Measurements from ENCODE around the gene ARHGAP10. TPM values are rescaled to one million over a fixed set of nuclear protein-coding genes. Genes with fewer than 3 reads are reported as not detected.

The ARHGAP10 gene
- total RNA-seq, 4 donors from 2014 or later, result 7.0 to 52.8 (median 19.9) TPM

- TF ChIP-seq CTCF (IDR thresholded peaks at IDR 0.05) (no peak), POLR2A (IDR thresholded peaks at IDR 0.05) (no peak)
- Histone ChIP-seq H3K4me1 (peaks cover 0 to 29% (median 0%) of the 10 kb centered on the region in 4 donors), H3K36me3 (no peaks in the 10 kb centered on the region)
These were observed 38.9 kb downstream of the ARHGAP10 start for GRCh38 chr4:147770831-147771230.

GRCh38 chr4:147772056-147772455 is 40.2 kb downstream of the ARHGAP10 start:
- H3K4me1 ChIP-seq, result peaks cover 0 to 41% (median 2%) of the 10 kb centered on the region in 4 donors
- peak in 2 of 3 donors; percentile 57 to 67 for DNase-seq
- TF ChIP-seq CTCF (IDR thresholded peaks at IDR 0.05), result peak in 3 of 6 experiments; percentile 57 to 59 (median 58)
- no peak for TF ChIP-seq POLR2A (IDR thresholded peaks at IDR 0.05)
- no peaks in the 10 kb centered on the region for H3K27me3 ChIP-seq
- no peaks in the 10 kb centered on the region for H3K9me3 ChIP-seq
- peak overlapping the region in 1 of 4 donors; percentile 63 for H3K27ac ChIP-seq
- H3K4me3 ChIP-seq, result no peak overlapping the region
- no peaks in the 10 kb centered on the region for H3K36me3 ChIP-seq

More at GRCh38 chr4:147770831-147771230, 38.9 kb downstream of the ARHGAP10 start:
- H3K27me3 ChIP-seq, result no peaks in the 10 kb centered on the region
- no peaks in the 10 kb centered on the region for H3K9me3 ChIP-seq
- no peak for DNase-seq
- H3K27ac ChIP-seq, result no peak overlapping the region
- no peak overlapping the region for H3K4me3 ChIP-seq

- Histone ChIP-seq H3K36me3 (no peaks in the 10 kb centered on the region), H3K4me3 (no peak overlapping the region), H3K9me3 (no peaks in the 10 kb centered on the region), H3K27ac (peak overlapping the region in 3 of 4 donors; percentile 2 to 63 (median 5)), H3K4me1 (peaks cover 0 to 41% (median 3%) of the 10 kb centered on the region in 4 donors), H3K27me3 (no peaks in the 10 kb centered on the region)
- no peak for DNase-seq
- no peak for TF ChIP-seq POLR2A (IDR thresholded peaks at IDR 0.05)
- no peak for TF ChIP-seq CTCF (IDR thresholded peaks at IDR 0.05)
These were observed 40.6 kb downstream of the ARHGAP10 start for GRCh38 chr4:147772459-147772969.

- no peaks in the 10 kb centered on the region for H3K36me3 ChIP-seq
- no peak for DNase-seq
- H3K27me3 ChIP-seq, result no peaks in the 10 kb centered on the region
- no peak overlapping the region for H3K4me3 ChIP-seq
- peak overlapping the region in 2 of 4 donors; percentile 11 to 63 for H3K27ac ChIP-seq
- H3K9me3 ChIP-seq, result no peaks in the 10 kb centered on the region
- peaks cover 0 to 51% (median 3%) of the 10 kb centered on the region in 4 donors for H3K4me1 ChIP-seq
- no peak for TF ChIP-seq POLR2A (IDR thresholded peaks at IDR 0.05)
- no peak for TF ChIP-seq CTCF (IDR thresholded peaks at IDR 0.05)
These were observed 41.6 kb downstream of the ARHGAP10 start for GRCh38 chr4:147773261-147774184.

- H3K27ac ChIP-seq, result peak overlapping the region in 2 of 4 donors; percentile 42 to 55
- H3K36me3 ChIP-seq, result no peaks in the 10 kb centered on the region
- no peaks in the 10 kb centered on the region for H3K27me3 ChIP-seq
- no peak for TF ChIP-seq POLR2A (IDR thresholded peaks at IDR 0.05)
- peak in 1 of 6 experiments; percentile 28 for TF ChIP-seq CTCF (IDR thresholded peaks at IDR 0.05)
- DNase-seq, result peak in 2 of 3 donors; percentile 52 to 64
- peaks cover 0 to 49% (median 3%) of the 10 kb centered on the region in 4 donors for H3K4me1 ChIP-seq
- no peaks in the 10 kb centered on the region for H3K9me3 ChIP-seq
- H3K4me3 ChIP-seq, result no peak overlapping the region
These were observed 44.8 kb downstream of the ARHGAP10 start for GRCh38 chr4:147776716-147777115.

All from Peyer's patch (tissue), 4 donors.